GM12874 (cell line): ENCODE results near the gene GSTT2.

ENCODE experiments used
- CTCF ChIP-seq: IDR thresholded peaks from 2 replicates; pipeline ENCODE4 v1.5.1; 2011; ENCODE audit warnings: low read depth, mild to moderate bottlenecking, control low read depth, low read length, moderate library complexity; ENCODE audit not compliant: insufficient read depth

The GSTT2 gene

GRCh38 chr22:24030186-24030702 lies 50.3 kb downstream of the GSTT2 start:
- TF ChIP-seq CTCF, result no peak
